Kasumi-1 (cell line): ENCODE measurements around the gene ZDHHC19.
"Not testable (repeated sequence)": the region's sequence is repeated elsewhere in the genome, so short reads cannot be mapped to it uniquely, and the experiment has no call there.

Source experiments
- DNase-seq, 2 experiments: peaks; one replicate each; lab custom pipeline; 2025; lab: John Stamatoyannopoulos, UW

Gene ZDHHC19

GRCh38 chr3:196203846-196204245 is 7.4 kb downstream of the ZDHHC19 start:
- DNase-seq = no peak

GRCh38 chr3:196202516-196202970 is 8.7 kb downstream of the ZDHHC19 start:
- DNase-seq = no peak

- DNase-seq = peak in 1 of 2 experiments; percentile 22
These were observed 12.1 kb downstream of the ZDHHC19 start for GRCh38 chr3:196198771-196199753.

DNA sequence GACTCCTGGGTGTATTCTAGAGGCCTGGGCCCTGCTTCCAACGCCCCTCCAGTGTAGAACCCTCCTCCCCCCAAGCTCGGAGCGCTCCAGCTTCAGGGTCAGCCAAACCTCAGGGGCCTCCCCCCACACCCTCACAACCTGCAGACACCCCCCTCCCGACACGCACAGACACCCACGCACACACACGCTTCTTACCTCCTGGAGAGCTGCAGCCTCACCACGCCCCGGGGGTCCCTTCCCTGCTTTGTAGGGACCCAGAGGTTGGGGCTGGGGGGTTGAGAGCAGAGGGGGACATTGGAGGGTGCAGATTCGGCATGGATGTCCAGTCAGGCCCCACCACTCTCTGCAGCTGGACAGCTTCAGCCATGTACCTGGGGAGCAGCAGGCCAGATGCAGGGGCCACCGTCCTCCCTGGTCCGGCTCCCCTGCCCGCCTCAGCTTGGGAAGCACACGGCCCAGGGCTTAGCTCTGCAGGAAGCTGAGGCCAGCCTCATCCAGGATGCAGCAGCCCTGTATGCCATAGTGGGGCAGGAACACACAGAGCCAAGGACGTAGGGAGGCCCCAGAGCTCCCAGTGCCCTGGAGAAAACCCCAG is 13.0 kb downstream of the ZDHHC19 start:
- DNase-seq = no peak

DNA sequence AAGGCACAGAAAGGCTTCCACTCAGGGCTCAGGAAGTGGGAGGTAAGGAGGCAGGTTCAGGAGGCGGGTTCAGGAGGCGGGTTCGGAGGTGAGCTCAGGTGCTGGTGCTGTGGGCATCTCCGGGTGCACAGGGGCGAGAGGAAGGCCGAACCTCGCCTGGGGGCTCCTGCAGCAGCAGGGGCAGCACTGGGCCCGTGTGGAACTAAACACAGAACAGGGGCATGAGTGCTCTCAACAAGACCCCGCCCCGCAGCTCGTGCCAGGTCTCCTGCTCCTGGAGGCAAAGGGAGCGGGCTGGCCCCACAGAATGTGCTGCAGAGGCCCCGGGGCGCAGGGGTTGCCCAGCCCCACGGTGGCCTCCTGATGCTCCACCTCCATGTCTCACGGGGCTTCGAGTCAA is 13.7 kb downstream of the ZDHHC19 start:
- no peak for DNase-seq

DNA sequence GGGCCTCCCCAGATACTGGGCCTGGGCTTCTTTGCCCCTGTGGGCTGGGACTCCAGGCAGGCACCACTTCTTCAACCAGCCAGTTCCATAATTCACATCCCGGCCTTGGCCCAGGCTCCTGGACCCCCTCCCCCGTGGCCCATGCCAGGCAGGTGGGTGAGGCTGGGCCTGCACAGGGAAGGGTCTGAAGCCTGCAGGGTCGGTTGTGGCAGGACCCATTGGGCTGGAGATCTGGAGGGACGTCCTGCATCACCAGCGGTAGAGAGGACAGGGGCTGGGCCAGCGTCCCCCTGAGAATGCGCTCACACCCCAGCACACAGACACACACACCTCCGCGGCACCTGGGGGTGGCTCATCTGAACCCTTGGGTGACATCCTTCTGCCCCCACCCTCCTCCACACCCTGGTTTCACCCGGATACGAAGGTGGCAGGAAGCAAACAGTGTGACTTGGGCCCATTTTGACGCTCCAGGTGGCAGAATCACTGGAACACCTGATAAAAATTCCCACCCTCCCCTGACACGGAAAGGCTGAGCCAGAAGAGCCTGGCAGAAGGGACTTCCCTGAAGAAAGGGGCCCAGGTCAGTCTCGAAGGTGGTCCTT is 15.4 kb downstream of the ZDHHC19 start:
- DNase-seq = no peak

DNA sequence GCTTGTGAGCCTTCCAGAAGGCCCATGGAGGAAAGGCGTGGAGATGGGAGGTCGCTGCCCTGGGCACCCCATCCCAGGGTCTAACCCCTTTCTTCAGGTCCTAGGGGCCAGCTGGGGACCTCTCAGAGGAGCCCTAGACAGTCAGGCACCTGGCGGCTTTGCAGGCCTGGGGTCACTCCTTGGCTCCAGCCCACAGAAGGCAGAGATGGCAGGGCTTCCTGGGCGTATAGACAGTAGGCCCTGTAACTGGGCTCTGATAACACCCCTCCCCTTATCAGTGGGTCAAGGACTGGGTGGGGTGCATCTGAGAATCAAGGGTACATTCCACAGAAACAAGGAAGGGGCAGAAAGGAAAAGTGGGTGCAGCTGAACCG is 16.7 kb downstream of the ZDHHC19 start:
- DNase-seq = no peak

GRCh38 chr3:196193736-196194541 is 17.3 kb downstream of the ZDHHC19 start:
- no peak for DNase-seq

- no peak for DNase-seq
These were observed 18.0 kb downstream of the ZDHHC19 start for GRCh38 chr3:196193133-196193735.

GRCh38 chr3:196192524-196193051 is 18.6 kb downstream of the ZDHHC19 start:
- no peak for DNase-seq

- peak; percentile 63 to 76 for DNase-seq
These were observed 19.1 kb downstream of the ZDHHC19 start for GRCh38 chr3:196192036-196192523.

DNA sequence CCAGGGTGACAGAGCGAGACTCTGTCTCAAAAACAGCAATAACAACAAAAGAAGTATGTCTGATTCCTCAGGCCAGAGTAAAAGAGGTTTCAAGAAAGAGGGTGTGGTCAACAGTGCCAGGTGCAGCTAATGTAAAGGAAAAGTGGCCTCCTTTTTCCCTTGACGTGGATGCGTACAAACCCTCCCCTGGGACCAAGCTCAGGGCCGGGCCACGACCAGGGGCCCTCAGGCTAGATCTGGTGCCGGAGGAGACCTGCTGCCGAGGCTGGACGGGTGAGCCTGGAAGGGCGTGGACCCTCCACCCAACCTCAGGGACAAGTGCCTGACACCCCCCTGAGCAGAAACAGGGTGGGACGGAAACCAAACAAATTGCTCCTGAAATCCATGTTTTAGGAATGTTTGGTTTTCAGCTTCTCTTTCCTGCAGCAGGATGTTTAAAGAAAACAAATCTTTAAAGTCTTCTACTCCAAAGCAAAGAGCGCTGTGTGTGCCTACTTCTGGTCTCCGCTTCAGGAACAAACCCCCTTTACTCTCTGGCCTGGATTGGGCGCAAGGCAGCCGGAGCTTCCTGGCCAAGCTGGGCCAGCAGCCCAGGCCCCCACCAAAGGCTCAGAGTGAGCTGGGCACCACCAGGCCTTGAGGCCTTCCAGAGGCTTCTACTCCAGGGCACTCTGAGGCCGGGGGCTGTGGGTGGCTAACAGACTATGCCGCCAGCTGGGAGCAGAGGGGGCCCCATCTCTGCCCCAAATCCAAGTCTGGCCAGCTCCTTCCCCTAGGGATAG is 21.4 kb downstream of the ZDHHC19 start:
- no peak for DNase-seq

GRCh38 chr3:196186651-196187573 is 24.3 kb downstream of the ZDHHC19 start:
- no peak for DNase-seq

- no peak for DNase-seq
These were observed 26.3 kb downstream of the ZDHHC19 start for GRCh38 chr3:196184881-196185280.

GRCh38 chr3:196184169-196184432 is 27.1 kb downstream of the ZDHHC19 start:
- not testable (repeated sequence) for DNase-seq

DNA sequence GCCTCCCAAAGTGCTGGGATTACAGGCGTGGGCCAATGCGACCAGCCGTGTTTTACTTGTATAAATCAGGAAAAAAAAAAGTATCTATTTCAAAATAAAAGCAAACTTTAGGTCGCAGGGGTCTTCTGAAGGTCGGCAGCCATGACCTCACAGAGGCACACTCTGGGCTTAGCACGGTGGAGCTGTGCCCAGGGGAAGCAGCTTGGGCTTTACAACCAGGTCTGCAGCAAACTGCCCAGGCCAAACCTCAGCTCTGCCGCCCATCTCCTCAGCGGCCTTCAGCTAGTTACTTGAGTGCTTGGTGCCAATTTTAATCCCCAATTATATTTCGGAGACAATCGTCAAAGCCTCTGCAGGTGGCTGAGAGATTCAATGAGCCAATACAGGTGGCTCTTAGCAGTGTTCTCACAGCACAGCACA is 30.1 kb downstream of the ZDHHC19 start:
- no peak for DNase-seq

GRCh38 chr3:196180346-196180745 is 30.9 kb downstream of the ZDHHC19 start:
- no peak for DNase-seq

- DNase-seq = peak; percentile 56 to 57
These were observed 31.6 kb downstream of the ZDHHC19 start for GRCh38 chr3:196179380-196180308.
